ENCODE data around the gene TPRA1. TPM values are rescaled to one million over a fixed set of nuclear protein-coding genes. Genes with fewer than 3 reads are reported as not detected.
A peak's percentile ranks its signal among the peaks of the same experiment; 100 is the strongest.
"Not testable (repeated sequence)": the region's sequence is repeated elsewhere in the genome, so short reads cannot be mapped to it uniquely, and the experiment has no call there.

TPRA1 gene
- total RNA-seq, 1 experiment from 2014 or later: 24.2 TPM

DNA sequence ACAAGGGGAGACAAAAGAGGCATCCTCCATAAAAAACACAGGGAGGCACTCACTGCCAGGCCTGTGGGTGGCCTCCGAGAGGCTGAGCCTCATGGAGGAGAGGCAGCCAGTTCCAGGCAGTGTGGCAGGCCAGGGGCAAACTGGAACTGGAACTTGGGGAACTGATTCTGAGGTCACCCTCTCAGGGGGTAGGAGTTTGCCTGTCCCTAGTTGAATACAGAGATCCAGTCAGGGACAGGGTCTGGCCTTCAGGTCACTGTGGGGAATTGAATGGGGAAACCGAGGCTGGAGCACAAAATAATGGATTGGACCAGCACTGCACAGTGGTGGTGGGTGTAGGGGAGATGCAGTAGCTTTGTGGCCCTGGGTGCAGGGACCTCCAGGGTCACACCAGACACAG lies 58.7 kb downstream of the TPRA1 start (continued):
- TF ChIP-seq MAX (CRISPR knock-in tag; IDR thresholded peaks at IDR 0.05) (no peak), CREB1 (CRISPR knock-in tag; IDR thresholded peaks at IDR 0.05) (no peak)
- TF ChIP-seq, protein P1, sequence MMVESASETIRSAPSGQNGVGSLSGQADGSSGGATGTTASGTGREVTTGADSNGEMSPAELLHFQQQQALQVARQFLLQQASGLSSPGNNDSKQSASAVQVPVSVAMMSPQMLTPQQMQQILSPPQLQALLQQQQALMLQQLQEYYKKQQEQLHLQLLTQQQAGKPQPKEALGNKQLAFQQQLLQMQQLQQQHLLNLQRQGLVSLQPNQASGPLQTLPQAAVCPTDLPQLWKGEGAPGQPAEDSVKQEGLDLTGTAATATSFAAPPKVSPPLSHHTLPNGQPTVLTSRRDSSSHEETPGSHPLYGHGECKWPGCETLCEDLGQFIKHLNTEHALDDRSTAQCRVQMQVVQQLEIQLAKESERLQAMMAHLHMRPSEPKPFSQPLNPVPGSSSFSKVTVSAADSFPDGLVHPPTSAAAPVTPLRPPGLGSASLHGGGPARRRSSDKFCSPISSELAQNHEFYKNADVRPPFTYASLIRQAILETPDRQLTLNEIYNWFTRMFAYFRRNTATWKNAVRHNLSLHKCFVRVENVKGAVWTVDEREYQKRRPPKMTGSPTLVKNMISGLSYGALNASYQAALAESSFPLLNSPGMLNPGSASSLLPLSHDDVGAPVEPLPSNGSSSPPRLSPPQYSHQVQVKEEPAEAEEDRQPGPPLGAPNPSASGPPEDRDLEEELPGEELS (CRISPR knock-in tag; IDR thresholded peaks at IDR 0.05): no peak

- TF ChIP-seq ZNF317 (CRISPR knock-in tag; IDR thresholded peaks at IDR 0.05; ENCODE audit: borderline replicate concordance, low read depth): peak; percentile 90
- H3K27ac Mint-ChIP-seq; DNase-seq (ENCODE audit: low spot score); H3K4me3 Mint-ChIP-seq; H3K36me3 Mint-ChIP-seq; H3K9me3 Mint-ChIP-seq; ATAC-seq; POLR2A ChIA-PET; H3K4me1 Mint-ChIP-seq; H3K27me3 Mint-ChIP-seq (ENCODE audit: low read depth); CTCF ChIA-PET: not testable (repeated sequence)
Measured at GRCh38 chr3:127530863-127531262, 59.7 kb downstream of the TPRA1 start.

GRCh38 chr3:127529346-127530188 lies 61.0 kb downstream of the TPRA1 start:
- Mint-ChIP-seq H3K9me3 (peaks cover 7% of the 10 kb centered on the region), H3K4me3 (no peak overlapping the region), H3K27ac (no peak overlapping the region), H3K27me3 (ENCODE audit: low read depth) (no peaks in the 10 kb centered on the region), H3K4me1 (no peaks in the 10 kb centered on the region), H3K36me3 (no peaks in the 10 kb centered on the region)
- ATAC-seq (no peak), DNase-seq (ENCODE audit: low spot score) (no peak)
- POLR2A ChIA-PET: no interaction called here
- CTCF ChIA-PET: interaction anchor here (0.7 kb wide), 1 partner anchor 61 kb away, joined by 5 read pairs; no protein-coding TSS in a partner anchor
- TF ChIP-seq NR2C2 (CRISPR knock-in tag; IDR thresholded peaks at IDR 0.05): no peak
- no peak for TF ChIP-seq ESRRA (CRISPR knock-in tag; IDR thresholded peaks at IDR 0.05; ENCODE audit: borderline replicate concordance)
- no peak for TF ChIP-seq E2F4 (CRISPR knock-in tag; IDR thresholded peaks at IDR 0.05; ENCODE audit: borderline replicate concordance, low read depth)
- no peak for TF ChIP-seq EMX1 (CRISPR knock-in tag; IDR thresholded peaks at IDR 0.05)

DNA sequence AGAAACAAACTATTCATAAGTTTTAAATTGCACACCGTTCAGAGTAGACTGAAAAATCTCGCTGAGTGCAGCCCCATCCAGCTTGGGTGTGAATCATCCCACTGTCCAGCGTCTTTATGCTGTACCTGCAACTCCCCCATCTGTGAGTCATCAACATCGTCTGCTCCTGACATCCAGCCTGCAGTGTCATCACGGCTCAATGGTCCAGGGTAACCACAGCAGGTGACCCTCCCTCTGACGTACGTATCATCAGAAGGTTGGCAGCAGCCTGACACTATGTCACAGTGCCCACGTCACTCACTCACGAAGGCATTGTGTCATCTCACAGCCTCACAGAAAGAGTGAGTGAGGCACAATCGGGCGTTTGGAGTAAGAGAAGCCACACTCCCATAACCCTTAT lies 65.2 kb downstream of the TPRA1 start:
- Mint-ChIP-seq H3K4me3 (no peak overlapping the region), H3K27me3 (ENCODE audit: low read depth) (peaks cover 5% of the 10 kb centered on the region), H3K36me3 (no peaks in the 10 kb centered on the region), H3K27ac (no peak overlapping the region), H3K9me3 (peaks cover 21% of the 10 kb centered on the region), H3K4me1 (peaks cover 6% of the 10 kb centered on the region)
- no peak for ATAC-seq
- ChIA-PET CTCF (no interaction called here), POLR2A (no interaction called here)
- no peak for DNase-seq (ENCODE audit: low spot score)
- TF ChIP-seq, protein P2, sequence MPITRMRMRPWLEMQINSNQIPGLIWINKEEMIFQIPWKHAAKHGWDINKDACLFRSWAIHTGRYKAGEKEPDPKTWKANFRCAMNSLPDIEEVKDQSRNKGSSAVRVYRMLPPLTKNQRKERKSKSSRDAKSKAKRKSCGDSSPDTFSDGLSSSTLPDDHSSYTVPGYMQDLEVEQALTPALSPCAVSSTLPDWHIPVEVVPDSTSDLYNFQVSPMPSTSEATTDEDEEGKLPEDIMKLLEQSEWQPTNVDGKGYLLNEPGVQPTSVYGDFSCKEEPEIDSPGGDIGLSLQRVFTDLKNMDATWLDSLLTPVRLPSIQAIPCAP (CRISPR knock-in tag; IDR thresholded peaks at IDR 0.05): no peak
- TF ChIP-seq FOXJ3 (CRISPR knock-in tag; IDR thresholded peaks at IDR 0.05; ENCODE audit: borderline replicate concordance) (no peak), ZNF121 (CRISPR knock-in tag; IDR thresholded peaks at IDR 0.05) (no peak), STAT6 (CRISPR knock-in tag; conservative IDR thresholded peaks at IDR 0.05; ENCODE audit: low read depth) (no peak), ZNF416 (CRISPR knock-in tag; IDR thresholded peaks at IDR 0.05) (no peak)
- TF ChIP-seq, protein P1 (CRISPR knock-in tag; IDR thresholded peaks at IDR 0.05): no peak
- TF ChIP-seq, protein P3, sequence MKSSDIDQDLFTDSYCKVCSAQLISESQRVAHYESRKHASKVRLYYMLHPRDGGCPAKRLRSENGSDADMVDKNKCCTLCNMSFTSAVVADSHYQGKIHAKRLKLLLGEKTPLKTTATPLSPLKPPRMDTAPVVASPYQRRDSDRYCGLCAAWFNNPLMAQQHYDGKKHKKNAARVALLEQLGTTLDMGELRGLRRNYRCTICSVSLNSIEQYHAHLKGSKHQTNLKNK (CRISPR knock-in tag; IDR thresholded peaks at IDR 0.05): no peak
